ENCODE results near the gene CD36. TPM values are rescaled to one million over a fixed set of nuclear protein-coding genes. Genes with fewer than 3 reads are reported as not detected.
"Not testable (repeated sequence)": the region's sequence is repeated elsewhere in the genome, so short reads cannot be mapped to it uniquely, and the experiment has no call there.

Gene CD36
- total RNA-seq, 3 donors from 2014 or later (not counting 1 experiment from before 2014, with no cell fraction given), result 5.5 to 7.0 (median 6.0) TPM

- H3K27ac Mint-ChIP-seq, result no peak overlapping the region
- DNase-seq, result no peak
- H3K4me1 Mint-ChIP-seq, result no peaks in the 10 kb centered on the region
- Histone ChIP-seq H3K27ac (ENCODE audit: low read length) (no peak overlapping the region), H3K4me1 (ENCODE audit: control insufficient read depth, insufficient read depth, low read length) (no peaks in the 10 kb centered on the region), H3K4me3 (ENCODE audit: low read length) (no peak overlapping the region), H3K9me3 (ENCODE audit: control insufficient read depth, insufficient read depth, low read length) (no peaks in the 10 kb centered on the region), H3K36me3 (ENCODE audit: control insufficient read depth, insufficient read depth, low read length) (no peaks in the 10 kb centered on the region), H3K27me3 (ENCODE audit: control insufficient read depth, insufficient read depth, low read length) (no peaks in the 10 kb centered on the region)
- WGBS (ENCODE audit: insufficient coverage), result 88% methylated on average over 13 of the region's 13 CpGs
- H3K4me3 Mint-ChIP-seq, result no peak overlapping the region
- ATAC-seq, result no peak
- intact Hi-C loops (cut with micrococcal nuclease), result no loop called here
- no peaks in the 10 kb centered on the region for H3K27me3 Mint-ChIP-seq (ENCODE audit: low read depth in 2 of 2)
- H3K36me3 Mint-ChIP-seq, result no peaks in the 10 kb centered on the region
- no peak for TF ChIP-seq CTCF (IDR thresholded peaks at IDR 0.05)
- no peaks in the 10 kb centered on the region for H3K9me3 Mint-ChIP-seq
Measured at GRCh38 chr7:80662252-80662651, 23.8 kb downstream of the CD36 start.

GRCh38 chr7:80665526-80665925 is 27.1 kb downstream of the CD36 start:
- Mint-ChIP-seq H3K9me3 (no peaks in the 10 kb centered on the region), H3K4me1 (no peaks in the 10 kb centered on the region), H3K4me3 (no peak overlapping the region), H3K27ac (no peak overlapping the region), H3K36me3 (no peaks in the 10 kb centered on the region), H3K27me3 (ENCODE audit: low read depth in 2 of 2) (no peaks in the 10 kb centered on the region)
- DNase-seq, result no peak
- H3K4me1 ChIP-seq (ENCODE audit: control insufficient read depth, insufficient read depth, low read length), result no peaks in the 10 kb centered on the region
- no peak for ATAC-seq
- no peaks in the 10 kb centered on the region for H3K27me3 ChIP-seq (ENCODE audit: control insufficient read depth, insufficient read depth, low read length)
- H3K36me3 ChIP-seq (ENCODE audit: control insufficient read depth, insufficient read depth, low read length), result no peaks in the 10 kb centered on the region
- H3K9me3 ChIP-seq (ENCODE audit: control insufficient read depth, insufficient read depth, low read length), result no peaks in the 10 kb centered on the region
- TF ChIP-seq CTCF (IDR thresholded peaks at IDR 0.05), result no peak
- H3K4me3 ChIP-seq (ENCODE audit: low read length), result no peak overlapping the region
- H3K27ac ChIP-seq (ENCODE audit: low read length), result no peak overlapping the region
- intact Hi-C loops (cut with micrococcal nuclease), result no loop called here
- WGBS (ENCODE audit: insufficient coverage), result no CpG with 5 or more reads among the region's 2 CpGs

GRCh38 chr7:80666376-80666775 is 27.9 kb downstream of the CD36 start:
- Mint-ChIP-seq H3K27me3 (ENCODE audit: low read depth in 2 of 2) (no peaks in the 10 kb centered on the region), H3K36me3 (no peaks in the 10 kb centered on the region), H3K27ac (no peak overlapping the region), H3K4me3 (no peak overlapping the region), H3K4me1 (no peaks in the 10 kb centered on the region), H3K9me3 (no peaks in the 10 kb centered on the region)
- no peak overlapping the region for H3K4me3 ChIP-seq (ENCODE audit: low read length)
- H3K9me3 ChIP-seq (ENCODE audit: control insufficient read depth, insufficient read depth, low read length), result no peaks in the 10 kb centered on the region
- DNase-seq, result no peak
- no peak overlapping the region for H3K27ac ChIP-seq (ENCODE audit: low read length)
- intact Hi-C loops (cut with micrococcal nuclease), result no loop called here
- no peak for ATAC-seq
- no peaks in the 10 kb centered on the region for H3K27me3 ChIP-seq (ENCODE audit: control insufficient read depth, insufficient read depth, low read length)
- TF ChIP-seq CTCF (IDR thresholded peaks at IDR 0.05), result no peak
- no peaks in the 10 kb centered on the region for H3K4me1 ChIP-seq (ENCODE audit: control insufficient read depth, insufficient read depth, low read length)
- no peaks in the 10 kb centered on the region for H3K36me3 ChIP-seq (ENCODE audit: control insufficient read depth, insufficient read depth, low read length)
- no CpG with 5 or more reads among the region's 2 CpGs for WGBS (ENCODE audit: insufficient coverage)

- H3K9me3 ChIP-seq (ENCODE audit: control insufficient read depth, insufficient read depth, low read length); DNase-seq; H3K4me3 ChIP-seq (ENCODE audit: low read length); H3K4me3 Mint-ChIP-seq; H3K9me3 Mint-ChIP-seq; H3K27me3 ChIP-seq (ENCODE audit: control insufficient read depth, insufficient read depth, low read length); H3K4me1 Mint-ChIP-seq; H3K36me3 ChIP-seq (ENCODE audit: control insufficient read depth, insufficient read depth, low read length); ATAC-seq; H3K27ac ChIP-seq (ENCODE audit: low read length); H3K27me3 Mint-ChIP-seq (ENCODE audit: low read depth in 2 of 2); H3K27ac Mint-ChIP-seq; H3K4me1 ChIP-seq (ENCODE audit: control insufficient read depth, insufficient read depth, low read length); H3K36me3 Mint-ChIP-seq; intact Hi-C loops (cut with micrococcal nuclease): not testable (repeated sequence)
- 89% methylated on average over 5 of the region's 6 CpGs for WGBS (ENCODE audit: insufficient coverage)
Measured at GRCh38 chr7:80669367-80669766, 30.9 kb downstream of the CD36 start.

Measured in natural killer cell (primary cell).